ENCODE measurements around the gene WDR3. TPM values are rescaled to one million over a fixed set of nuclear protein-coding genes. Genes with fewer than 3 reads are reported as not detected.
"Not testable (repeated sequence)": the region's sequence is repeated elsewhere in the genome, so short reads cannot be mapped to it uniquely, and the experiment has no call there.

The WDR3 gene
- polyA plus RNA-seq (2013, experiment 1 of 2; ENCODE audit: insufficient read length), result 21.4 TPM
- polyA plus RNA-seq (2013, experiment 2 of 2; ENCODE audit: insufficient read length), result 17.5 TPM

- DNase-seq, result peak; percentile 95
These were observed at the start of gene WDR3, which contains the start of gene GDAP2 for GRCh38 chr1:117929343-117930172. Gene WDR3, plus strand, starts transcription at chr1:117929739. Its CDS starts 3,581 bp downstream, at chr1:117933320. Gene GDAP2, minus strand, starts transcription at chr1:117929621. Its CDS starts 9,264 bp downstream, at chr1:117920357.

- DNase-seq, result no peak
These were observed 45.9 kb upstream of the WDR3 start for GRCh38 chr1:117883616-117884015.

- DNase-seq, result peak; percentile 69
These were observed 43.3 kb upstream of the WDR3 start for GRCh38 chr1:117886101-117886795.

DNA sequence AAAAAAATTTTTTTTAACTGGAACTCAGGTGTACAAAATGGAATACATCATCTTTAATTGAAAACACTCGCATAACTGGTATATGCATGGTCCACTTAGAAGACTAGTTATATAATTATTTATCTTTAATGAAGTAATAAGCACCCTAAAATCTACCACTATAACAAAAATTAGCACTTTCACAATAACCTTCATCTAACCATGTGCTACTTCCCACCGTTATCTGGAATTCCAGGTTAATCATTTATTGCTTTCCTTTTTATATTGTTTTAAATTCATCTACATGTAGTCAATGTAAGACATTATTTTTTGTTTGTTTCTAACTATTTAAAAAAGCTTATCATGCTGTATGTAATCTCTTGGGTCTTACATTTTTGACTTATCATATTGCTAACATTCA lies 39.1 kb upstream of the WDR3 start:
- no peak for DNase-seq

GRCh38 chr1:117892512-117892911 lies 37.0 kb upstream of the WDR3 start:
- DNase-seq, result no peak

DNA sequence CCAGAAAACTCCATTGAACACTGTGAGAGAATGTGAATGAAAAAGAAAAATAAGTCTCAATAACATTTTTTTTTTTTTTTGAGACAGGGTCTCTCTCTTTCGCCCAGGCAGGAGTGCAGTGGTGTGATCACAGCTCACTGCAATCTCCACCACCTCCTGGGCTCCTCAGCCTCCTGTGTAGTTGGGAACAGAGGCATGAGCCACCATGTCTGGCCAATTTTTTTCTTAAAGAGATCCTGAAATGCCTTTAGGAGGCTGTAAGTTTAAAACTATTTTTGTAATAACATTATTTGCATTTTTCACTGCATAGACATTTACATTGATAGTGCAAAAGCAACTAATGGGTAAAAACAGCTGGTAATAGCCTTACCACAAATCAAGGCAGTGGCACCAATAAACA lies 35.5 kb upstream of the WDR3 start:
- peak; percentile 3 for DNase-seq

GRCh38 chr1:117895482-117896114 lies 33.9 kb upstream of the WDR3 start:
- peak; percentile 85 for DNase-seq

DNA sequence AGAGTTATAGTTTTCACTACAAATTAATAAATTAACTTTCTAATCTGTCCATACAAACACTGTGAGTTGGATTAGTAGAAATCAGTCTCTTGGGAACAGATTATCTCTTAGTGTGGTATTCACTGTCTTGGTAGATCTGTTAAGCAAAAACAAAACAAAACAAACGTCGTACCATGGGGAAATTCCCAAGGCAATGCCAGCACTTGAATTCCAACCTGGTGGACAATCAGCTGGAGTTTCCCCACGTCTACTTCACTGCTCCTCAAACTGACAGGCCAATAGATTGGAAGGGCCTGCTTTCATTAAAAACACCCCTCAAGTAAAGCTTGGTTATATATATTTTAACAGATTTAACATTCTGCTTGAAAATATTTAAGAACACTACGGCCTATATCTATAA lies 32.0 kb upstream of the WDR3 start:
- no peak for DNase-seq

- DNase-seq, result no peak
These were observed 29.7 kb upstream of the WDR3 start for GRCh38 chr1:117899801-117900200.

GRCh38 chr1:117902944-117903343 lies 26.6 kb upstream of the WDR3 start:
- no peak for DNase-seq

- no peak for DNase-seq
These were observed 25.1 kb upstream of the WDR3 start for GRCh38 chr1:117904485-117904884.

- DNase-seq, result no peak
These were observed 24.5 kb upstream of the WDR3 start for GRCh38 chr1:117905019-117905418.

DNA sequence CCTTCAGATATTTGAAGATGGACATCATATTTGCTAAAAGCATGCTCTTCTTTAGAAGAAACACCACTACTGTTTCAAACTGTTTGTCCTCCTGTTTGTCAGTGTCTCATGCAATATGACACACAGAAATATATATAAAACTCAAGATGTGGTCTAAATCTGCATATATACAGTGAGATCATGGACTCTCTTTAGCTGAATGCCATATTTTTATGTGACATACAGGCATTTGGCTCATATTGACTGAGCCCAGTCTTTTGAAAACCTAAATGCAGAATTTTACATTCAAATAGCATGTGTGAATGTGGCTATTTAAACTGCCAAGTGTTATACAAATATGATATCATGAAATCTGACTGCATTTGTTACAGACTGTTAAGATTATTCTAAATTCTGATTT lies 18.5 kb upstream of the WDR3 start:
- no peak for DNase-seq

GRCh38 chr1:117919376-117919775 lies 10.2 kb upstream of the WDR3 start:
- DNase-seq, result peak; percentile 4

GRCh38 chr1:117921991-117922390 lies 7.5 kb upstream of the WDR3 start:
- DNase-seq, result no peak

- not testable (repeated sequence) for DNase-seq
These were observed 6.8 kb upstream of the WDR3 start for GRCh38 chr1:117922717-117923116.

DNA sequence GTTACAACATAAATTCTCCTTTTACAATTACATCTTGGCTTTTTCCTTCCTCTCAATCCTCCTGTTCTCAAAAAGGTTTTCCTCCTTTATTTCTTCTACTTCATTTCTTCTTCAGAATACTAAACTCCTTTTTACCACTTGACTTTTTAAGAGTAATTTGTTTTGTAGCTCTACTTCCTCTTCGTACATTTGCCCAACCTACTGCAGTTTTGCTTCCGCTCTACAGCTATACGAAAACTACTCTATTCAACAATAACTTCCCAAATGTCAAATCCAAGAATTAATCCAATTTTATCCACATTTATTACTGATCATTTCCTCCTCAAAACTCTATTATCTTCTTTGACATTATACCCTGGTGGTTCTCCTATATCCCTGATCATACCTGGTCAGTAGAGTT lies 3.6 kb upstream of the WDR3 start:
- no peak for DNase-seq

DNA sequence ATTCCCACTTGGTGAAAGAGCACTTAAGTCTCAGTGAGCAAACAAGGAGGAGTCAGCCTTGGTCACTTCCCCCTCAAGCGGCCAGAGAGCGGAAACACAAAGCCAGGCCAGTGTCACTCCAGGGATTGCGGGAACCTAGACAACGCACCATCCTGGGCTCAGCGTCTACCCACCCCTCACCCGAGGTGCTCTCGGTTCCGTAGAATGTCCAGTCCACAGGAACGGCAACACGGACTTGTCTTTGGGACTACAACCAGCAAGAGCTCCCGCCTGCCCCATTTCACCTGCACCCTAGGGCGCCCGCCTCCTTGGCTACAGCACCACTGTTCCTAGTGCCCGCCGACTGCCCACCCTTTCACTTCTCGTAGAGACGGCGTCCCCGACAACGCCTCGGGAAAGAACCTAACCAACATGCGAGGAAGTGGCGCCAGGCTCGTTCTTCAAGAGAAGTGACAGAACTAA lies 627 bp upstream of the WDR3 start:
- peak; percentile 32 for DNase-seq

DNA sequence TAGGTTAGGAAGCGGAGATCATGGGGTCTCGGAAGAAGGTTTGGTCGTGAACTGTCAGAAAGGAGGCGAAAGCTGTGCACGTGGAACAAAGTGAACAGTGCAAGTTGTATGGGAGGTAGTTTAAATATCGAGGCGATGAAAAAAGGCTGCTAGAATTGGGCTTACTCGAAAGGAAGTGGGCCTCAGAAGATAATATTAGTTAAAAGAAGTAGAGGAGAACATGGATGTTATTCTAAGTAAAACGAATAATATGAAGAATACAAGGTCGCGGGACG lies 571 bp downstream of the WDR3 start:
- no peak for DNase-seq

GRCh38 chr1:117930484-117930883 lies 945 bp downstream of the WDR3 start:
- DNase-seq, result no peak

- DNase-seq, result no peak
These were observed 3.0 kb downstream of the WDR3 start for GRCh38 chr1:117932576-117932975.

- no peak for DNase-seq
These were observed 4.2 kb downstream of the WDR3 start for GRCh38 chr1:117933769-117934168.

- peak; percentile 21 for DNase-seq
These were observed 12.8 kb downstream of the WDR3 start for GRCh38 chr1:117942293-117942692.

All from fibroblast of skin of abdomen (primary cell).